IPS DF 6.9 (cell line): Measurements from ENCODE around the gene ASIP.

Experiments used
- DNase-seq: peaks from one replicate; pipeline ENCODE4 v3.0.0-alpha.2; 2013; ENCODE audit warnings: low read depth, low spot score
- H3K27ac ChIP-seq: one replicate; pipeline ENCODE4 v1.5.1; 2013; ENCODE audit warnings: low read length, control low read depth
- H3K27me3 ChIP-seq: 2 replicates; pipeline ENCODE4 v1.6.1; 2013; ENCODE audit warnings: mild to moderate bottlenecking, low read length; ENCODE audit not compliant: control insufficient read depth, insufficient read depth
- H3K36me3 ChIP-seq: 2 replicates; pipeline ENCODE4 v1.6.1; 2013; ENCODE audit warnings: low read length; ENCODE audit not compliant: control insufficient read depth, insufficient read depth
- H3K4me1 ChIP-seq: 2 replicates; pipeline ENCODE4 v1.6.1; 2013; ENCODE audit warnings: low read length; ENCODE audit not compliant: control insufficient read depth, insufficient read depth
- H3K4me3 ChIP-seq: 2 replicates; pipeline ENCODE4 v1.5.1; 2013; ENCODE audit warnings: mild to moderate bottlenecking, low read length
- H3K9me3 ChIP-seq: 2 replicates; pipeline ENCODE4 v1.6.1; 2013; ENCODE audit warnings: low read length, inconsistent platforms; ENCODE audit not compliant: control insufficient read depth, insufficient read depth
- WGBS: extraction: QIAGEN DNeasy Blood & Tissue Kit; methylation state at CpG from one replicate; pipeline ENCODE4 v1.1.7; 2013; ENCODE audit warnings: mixed read lengths, missing lambda C conversion rate; ENCODE audit not compliant: insufficient read length, insufficient coverage; 5-methylcytosine and 5-hydroxymethylcytosine counted together

The ASIP gene

DNA sequence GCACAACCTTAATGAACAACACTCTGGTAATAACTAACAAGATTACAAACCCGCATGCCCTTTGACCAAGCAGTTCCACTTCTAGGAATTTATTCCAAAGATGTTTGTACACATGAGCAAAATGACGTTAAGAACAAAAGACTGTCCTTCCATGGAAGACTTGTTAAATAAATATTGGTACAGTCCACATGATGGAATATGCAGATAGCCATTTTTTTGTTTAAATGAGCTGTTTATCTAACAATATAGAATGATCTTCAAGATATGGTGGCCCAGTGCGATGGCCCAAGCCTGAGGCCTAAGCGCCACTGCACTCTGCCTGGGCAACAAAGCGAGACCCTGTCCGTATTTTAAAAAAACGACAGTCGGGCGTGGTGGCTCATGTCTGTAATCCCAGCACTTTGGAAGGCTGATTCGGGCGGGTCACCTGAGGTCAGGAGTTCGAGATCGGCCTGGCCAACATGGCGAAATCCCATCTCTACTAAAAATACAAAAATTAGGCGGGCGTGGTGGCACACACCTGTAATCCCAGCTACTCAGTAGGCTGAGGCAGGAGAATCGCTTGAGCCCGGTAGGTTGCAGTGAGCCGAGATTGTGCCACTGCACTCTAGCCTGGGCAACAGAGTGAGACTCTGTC lies 69.4 kb downstream of the ASIP start:
- WGBS = no CpG with 5 or more reads among the region's 19 CpGs
- no peak for DNase-seq
- H3K27ac ChIP-seq = no peak overlapping the region
- H3K4me3 ChIP-seq = no peak overlapping the region
- H3K27me3 ChIP-seq = peaks cover 3% of the 10 kb centered on the region; the same call in 1 of the 2 replicates
- no peaks in the 10 kb centered on the region for H3K4me1 ChIP-seq
- no peaks in the 10 kb centered on the region for H3K36me3 ChIP-seq
- H3K9me3 ChIP-seq = no peaks in the 10 kb centered on the region

- Histone ChIP-seq H3K27ac (no peak overlapping the region), H3K4me1 (no peaks in the 10 kb centered on the region), H3K4me3 (peak overlapping the region; percentile 13; the same call in 1 of the 2 replicates), H3K27me3 (peaks cover 3% of the 10 kb centered on the region; the same call in 1 of the 2 replicates), H3K9me3 (no peaks in the 10 kb centered on the region), H3K36me3 (no peaks in the 10 kb centered on the region)
- DNase-seq = no peak
- WGBS = no CpG with 5 or more reads among the region's 45 CpGs
These were observed 70.1 kb downstream of the ASIP start for GRCh38 chr20:34311118-34312023.

GRCh38 chr20:34312024-34312460 lies 70.8 kb downstream of the ASIP start:
- peaks cover 3% of the 10 kb centered on the region; the same call in 1 of the 2 replicates for H3K27me3 ChIP-seq
- H3K4me3 ChIP-seq = peak overlapping the region; percentile 13; the same call in 1 of the 2 replicates
- no peaks in the 10 kb centered on the region for H3K9me3 ChIP-seq
- no peaks in the 10 kb centered on the region for H3K4me1 ChIP-seq
- no peak overlapping the region for H3K27ac ChIP-seq
- no peaks in the 10 kb centered on the region for H3K36me3 ChIP-seq
- DNase-seq = no peak
- WGBS = no CpG with 5 or more reads among the region's 11 CpGs

GRCh38 chr20:34312544-34313217 lies 71.5 kb downstream of the ASIP start:
- H3K27me3 ChIP-seq = peaks cover 3% of the 10 kb centered on the region; the same call in 1 of the 2 replicates
- H3K27ac ChIP-seq = no peak overlapping the region
- peak overlapping the region; percentile 13; the same call in 1 of the 2 replicates for H3K4me3 ChIP-seq
- WGBS = no CpG with 5 or more reads among the region's 14 CpGs
- peak; percentile 84 for DNase-seq
- no peaks in the 10 kb centered on the region for H3K4me1 ChIP-seq
- no peaks in the 10 kb centered on the region for H3K9me3 ChIP-seq
- no peaks in the 10 kb centered on the region for H3K36me3 ChIP-seq

DNA sequence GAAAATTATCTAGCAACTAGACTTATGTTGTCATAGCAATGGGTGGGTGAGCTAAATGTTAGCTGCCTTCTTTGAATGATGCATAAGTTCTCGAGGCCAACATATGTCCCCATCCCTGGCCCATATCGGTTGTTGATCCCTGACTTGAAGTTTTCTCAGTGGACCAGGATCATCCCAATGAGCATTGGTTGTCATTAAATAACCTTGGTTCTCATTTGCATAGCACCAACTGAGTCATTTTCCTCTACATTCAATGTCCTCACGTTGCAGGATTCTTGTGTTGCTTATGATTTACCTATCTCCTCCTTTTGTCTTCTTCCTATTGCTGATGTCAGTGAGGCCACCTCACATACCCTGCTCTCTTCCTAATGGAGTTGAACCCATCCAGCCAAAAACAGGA lies 74.0 kb downstream of the ASIP start:
- Histone ChIP-seq H3K27ac (no peak overlapping the region), H3K4me3 (no peak overlapping the region), H3K36me3 (no peaks in the 10 kb centered on the region), H3K9me3 (no peaks in the 10 kb centered on the region), H3K4me1 (peaks cover 2% of the 10 kb centered on the region; the same call in 1 of the 2 replicates), H3K27me3 (peaks cover 3% of the 10 kb centered on the region; the same call in 1 of the 2 replicates)
- no CpG with 5 or more reads among the region's 3 CpGs for WGBS
- no peak for DNase-seq

DNA sequence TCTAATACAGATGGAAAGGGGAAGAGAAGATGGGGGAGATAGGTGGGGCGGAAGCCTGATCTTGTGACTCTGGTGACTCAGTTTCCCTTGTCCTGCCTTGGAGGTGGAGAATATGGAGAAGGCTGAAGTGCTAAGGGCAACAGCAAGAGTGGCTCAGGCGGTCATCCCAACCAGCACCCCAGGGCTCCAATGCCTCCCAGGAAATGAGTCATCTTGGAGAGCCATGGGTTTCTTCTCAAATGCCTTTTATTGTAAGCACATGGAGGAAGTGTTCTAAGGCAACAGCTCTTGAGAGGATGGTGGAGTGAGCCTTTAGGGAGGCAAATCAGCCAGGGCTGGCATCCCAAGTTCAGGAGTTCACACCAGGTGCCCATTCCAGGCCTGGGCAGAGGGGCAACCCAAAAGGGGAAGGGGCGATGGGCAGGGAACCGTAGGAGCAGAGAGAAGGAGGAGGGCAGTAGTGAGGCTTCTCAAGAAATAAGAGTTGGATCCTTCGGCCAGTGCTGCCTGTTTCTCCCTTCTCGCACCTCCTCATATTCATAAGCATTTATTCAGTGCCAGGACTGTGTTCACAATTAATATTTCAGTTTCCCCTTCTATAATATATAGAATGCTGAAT lies 75.1 kb downstream of the ASIP start:
- Histone ChIP-seq H3K27me3 (peaks cover 3% of the 10 kb centered on the region; the same call in 1 of the 2 replicates), H3K27ac (no peak overlapping the region), H3K4me3 (no peak overlapping the region), H3K36me3 (no peaks in the 10 kb centered on the region), H3K4me1 (peaks cover 2% of the 10 kb centered on the region; the same call in 1 of the 2 replicates), H3K9me3 (no peaks in the 10 kb centered on the region)
- WGBS = no CpG with 5 or more reads among the region's 6 CpGs
- no peak for DNase-seq
